GM21786 (cell line): ENCODE data around the gene FXYD2.

Source experiments
- ATAC-seq: cut with Tn5 transposase; IDR thresholded peaks from one replicate; pipeline ENCODE4 v1.9.1; 2021; ENCODE audit not compliant: unreplicated experiment

The FXYD2 gene

DNA sequence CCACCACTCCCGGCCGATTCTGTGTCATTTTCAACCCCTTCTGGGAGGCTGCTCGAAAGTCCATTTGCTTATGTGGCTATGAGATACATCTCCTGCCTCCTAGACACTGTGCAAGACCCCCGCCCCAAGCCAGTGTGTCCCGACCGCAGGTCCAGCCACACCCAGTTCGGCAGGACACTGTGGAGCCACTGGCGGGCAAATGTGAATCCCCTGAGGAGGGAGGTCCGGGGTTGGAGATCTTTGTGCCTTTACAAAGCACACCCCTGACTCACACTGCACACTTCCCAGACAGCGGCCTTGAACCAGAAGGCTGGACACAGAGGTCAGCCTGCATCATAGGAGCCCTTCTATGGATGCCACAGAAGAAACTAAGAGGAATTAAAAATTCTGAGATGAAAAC is 34.5 kb upstream of the FXYD2 start:
- no peak for ATAC-seq

DNA sequence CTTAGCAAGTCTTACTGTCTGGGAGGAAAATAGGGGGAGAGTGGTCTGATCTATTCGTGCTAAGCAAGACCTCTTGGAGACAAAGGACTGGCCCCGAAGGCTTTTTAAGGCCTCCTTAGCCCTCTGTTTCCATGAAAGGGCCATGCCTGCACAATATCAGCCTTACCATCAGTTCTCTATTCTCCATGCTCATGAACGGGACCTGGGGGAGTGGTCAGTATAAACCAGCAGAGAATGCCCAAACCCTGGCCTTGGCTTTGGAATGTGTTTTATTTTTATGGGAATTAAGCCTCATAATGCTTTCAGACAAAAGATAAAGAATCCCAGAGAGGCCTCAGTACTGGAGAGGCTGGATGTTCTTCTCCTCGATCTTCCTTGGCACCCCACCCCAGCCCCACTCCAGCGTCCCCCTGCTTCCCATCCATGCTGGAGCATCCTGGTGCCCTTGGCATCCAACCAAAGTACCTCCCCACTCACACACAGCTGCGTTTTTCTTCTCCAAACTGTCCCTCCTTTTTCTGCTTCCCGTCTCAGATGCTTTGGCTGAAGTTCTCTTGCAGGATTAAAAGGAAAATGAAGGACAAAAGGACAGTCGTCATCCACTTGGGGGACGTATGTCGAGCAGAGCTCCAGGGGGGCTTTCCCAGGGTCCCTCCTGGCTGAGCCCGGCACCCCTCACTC is 33.3 kb upstream of the FXYD2 start:
- no peak for ATAC-seq

DNA sequence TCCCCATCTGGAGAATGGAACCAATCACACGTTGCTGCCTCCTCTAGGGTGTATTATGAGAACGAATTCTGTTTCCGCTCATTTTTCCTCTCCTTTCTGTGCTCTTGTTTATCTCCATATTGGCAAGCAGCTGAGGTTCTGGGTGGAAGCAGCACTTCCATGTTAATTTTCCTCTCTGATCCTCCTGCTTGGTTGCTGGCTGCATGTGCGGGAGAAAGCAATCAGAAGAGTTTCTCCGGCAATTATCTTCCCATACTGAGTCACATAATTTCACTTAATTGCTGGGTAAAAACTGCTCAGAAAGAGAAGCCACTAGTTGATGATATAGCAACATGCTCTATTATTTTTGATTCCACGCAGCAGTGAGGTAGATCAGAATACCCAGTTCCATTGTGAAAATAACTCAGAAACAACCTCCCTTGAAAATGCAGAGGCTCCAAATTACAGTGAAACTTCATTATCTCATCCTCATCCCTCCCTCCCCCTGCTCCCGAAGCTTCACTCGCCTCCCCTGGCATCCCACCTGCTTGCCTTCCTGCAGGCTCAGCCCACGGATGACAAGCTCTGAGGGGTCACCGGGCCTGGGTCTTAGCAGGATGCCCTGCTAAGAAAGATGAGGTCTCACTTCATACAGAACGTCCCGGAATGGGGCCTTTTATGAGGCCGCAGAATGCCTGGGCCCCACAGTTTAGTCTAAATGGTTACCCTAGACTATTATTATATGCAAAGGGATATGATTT is 31.5 kb upstream of the FXYD2 start:
- no peak for ATAC-seq

DNA sequence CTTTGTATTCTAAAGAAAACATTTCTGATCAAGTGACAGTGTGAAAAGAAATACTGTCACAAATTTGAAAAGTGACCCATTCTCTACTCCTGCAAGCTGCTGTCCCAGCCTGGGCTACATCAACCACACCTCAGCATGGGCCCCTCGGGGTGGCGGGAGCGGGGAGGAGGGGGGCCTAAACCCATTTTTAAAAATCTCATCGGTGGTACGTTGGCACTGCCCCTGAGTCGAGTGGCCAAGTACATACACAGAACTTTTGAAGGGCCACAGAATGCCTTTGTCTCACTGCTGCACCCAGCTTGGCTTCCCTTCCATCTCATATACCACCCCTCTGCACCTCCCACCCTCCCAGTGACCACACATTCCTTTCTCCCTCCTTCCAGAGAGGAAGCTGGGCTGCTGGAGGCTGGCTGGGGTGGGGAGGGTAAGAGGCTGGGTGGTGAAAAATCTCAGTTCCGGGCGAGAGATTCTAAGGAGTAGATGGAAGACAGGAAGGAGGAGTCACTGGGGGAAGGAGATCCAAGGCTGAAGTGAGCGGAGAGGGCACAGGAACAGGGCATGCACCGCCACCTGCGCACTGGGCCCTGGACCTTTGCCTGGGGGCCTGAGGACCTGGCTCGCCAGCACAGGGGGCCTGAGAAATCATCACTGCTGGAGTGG is 30.8 kb upstream of the FXYD2 start:
- ATAC-seq = no peak

DNA sequence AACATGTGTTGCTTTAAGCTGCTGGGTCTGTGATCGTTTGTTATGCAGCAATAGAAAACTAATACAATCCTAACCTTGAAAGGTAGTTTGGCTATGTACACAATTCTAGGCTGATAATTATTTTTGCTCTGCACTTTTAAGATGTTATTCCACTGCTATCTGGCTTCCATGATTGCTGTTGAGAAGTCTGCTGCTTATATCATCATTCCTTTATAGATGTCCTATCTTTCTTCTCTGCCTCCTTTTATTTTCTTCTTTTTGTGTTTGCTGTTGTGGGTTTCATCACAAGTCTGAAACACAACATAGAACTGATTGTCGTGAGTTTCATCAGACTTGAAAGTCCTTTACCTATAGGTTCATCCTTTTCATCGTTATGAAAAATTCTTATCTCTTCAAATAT is 27.8 kb upstream of the FXYD2 start:
- ATAC-seq = no peak

DNA sequence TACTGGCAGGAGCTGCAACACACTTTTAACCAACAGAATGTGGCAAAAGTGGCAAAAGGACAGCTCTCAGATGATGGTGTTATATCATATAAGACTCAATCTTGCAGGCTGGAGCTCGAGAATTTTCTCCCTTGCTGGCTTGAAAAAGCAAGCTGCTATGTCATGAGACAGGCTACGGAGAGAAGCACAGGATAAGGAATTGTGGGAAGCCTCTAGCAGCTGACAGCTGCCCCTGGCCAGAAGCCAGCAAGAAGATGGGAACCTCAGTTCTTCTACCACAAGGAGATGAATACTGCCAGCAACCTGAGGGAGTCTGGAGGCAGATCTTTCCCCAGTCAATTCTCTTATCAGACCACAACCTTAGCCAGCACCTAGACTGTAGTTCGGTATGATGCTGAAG is 27.3 kb upstream of the FXYD2 start:
- no peak for ATAC-seq

DNA sequence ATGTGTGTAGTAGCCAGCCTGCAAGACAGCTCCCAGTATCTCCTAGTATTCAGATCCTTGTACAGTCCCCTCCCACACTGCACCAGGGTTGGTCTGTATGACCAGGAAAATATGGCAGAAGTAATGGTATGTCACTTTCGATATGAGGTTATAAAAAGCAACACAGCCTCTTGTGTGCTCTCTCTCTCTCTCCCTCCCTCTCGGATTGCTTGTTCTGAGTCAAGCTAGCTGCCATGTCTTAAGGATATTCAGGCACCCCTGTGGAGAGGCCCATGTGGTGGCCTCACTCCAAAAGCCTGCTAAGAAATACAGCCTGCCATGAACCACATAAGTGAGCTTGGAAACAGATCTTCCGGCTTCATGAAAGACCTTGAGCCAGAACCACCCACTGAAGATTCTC is 26.6 kb upstream of the FXYD2 start:
- no peak for ATAC-seq

DNA sequence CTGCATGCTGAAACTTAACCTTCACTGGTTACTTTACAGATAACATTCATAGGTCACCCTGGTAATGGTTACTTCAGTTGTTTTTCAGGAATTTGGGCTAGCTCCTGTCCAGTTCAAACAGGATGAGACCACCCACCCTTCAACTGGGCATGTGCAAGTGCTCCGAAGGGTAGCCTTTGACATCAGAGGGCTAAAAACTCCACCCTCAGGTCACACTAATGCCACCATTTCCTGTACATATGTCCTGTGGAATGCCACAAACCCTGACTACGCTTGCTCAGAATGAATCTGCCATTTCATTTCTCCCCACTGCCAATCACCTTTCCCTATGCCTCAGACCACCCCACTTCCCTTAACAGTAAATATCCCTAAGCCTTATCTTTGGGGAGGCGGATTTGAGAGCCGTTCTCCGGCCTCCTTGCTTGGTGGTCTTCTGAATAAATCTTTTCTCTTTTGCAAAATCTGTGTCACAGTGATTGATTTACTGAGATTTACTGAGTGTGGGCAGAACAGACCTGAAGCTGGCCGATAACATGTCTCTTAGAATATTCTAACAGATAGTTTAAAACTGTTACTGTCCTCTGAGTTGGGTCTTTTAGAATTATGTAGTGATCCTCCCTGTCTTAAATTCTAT is 25.4 kb upstream of the FXYD2 start:
- no peak for ATAC-seq

DNA sequence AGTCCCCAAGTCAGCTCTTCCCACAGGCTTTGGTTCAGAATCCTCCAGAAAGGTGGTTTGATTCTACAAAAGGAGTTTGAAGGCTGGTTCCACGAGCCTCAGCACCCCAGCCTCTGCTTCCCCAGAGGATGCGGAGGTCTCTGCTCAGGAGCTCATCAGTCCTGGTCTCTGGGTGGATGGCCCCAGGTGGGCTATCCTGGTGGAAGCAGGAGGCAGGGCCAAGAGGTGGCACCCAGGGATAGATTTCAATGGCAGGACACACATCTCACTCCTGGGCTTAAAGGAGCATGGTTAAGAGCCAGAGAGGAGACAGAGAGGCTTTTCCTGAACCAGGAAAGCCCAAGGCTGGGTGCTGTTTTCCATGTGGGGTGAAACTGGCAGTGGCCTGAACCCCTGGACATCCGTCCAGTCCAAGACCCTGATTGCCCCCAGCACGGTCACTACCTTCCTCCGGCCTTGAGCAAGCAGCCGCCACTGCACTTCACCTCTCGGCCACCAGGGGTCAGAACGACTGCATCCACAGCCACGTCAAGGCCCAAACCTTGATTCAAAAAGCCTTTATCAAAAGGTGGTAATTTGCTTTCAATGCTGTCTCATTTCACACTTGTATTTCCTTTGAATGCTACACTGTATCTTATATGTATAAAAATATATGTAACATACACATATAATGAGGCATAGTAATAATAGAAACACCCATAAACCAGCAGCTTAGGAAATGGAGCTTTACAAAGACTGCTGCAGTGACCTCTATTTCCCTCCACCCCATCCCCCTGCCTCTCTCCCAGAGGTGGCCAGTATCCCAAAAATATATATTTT is 19.3 kb upstream of the FXYD2 start:
- ATAC-seq = no peak

DNA sequence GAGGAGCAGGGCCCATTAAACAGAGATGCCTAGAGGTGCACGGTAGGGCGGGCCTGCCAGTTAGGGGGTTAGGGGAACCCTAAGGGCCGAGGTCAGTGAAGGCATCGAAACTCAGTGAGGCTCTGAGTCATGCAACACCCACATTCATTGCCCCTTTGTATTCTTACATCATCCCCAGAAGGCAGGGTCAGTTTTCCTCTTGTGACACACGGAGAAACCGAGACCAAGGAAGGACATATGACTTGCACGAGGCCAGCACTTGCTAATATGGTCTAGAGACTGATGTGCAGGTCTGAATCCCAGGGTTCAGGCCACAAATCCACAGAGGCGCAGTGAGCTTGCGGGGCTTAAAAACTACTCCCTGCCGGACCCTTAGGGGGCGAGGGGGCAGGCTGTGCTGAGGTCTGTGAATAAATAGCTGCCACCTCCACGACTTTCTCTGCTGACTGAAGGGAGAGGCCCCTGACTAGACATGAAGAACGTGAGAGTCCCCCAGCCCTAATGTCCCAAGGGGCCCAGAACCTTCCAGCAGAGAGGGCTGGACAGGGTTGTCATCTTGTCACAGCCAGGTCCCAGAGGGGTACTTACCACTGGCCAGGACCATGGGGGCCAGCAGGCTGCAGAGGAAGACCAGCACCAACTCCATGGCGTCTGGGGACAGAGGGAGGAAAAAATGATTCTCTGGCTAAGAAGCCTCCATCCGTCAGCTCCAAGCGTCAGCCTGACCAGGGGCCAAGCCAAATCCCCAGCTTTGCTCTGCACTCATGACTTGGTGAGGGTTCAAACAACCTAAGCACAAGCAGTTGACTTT is 17.8 kb upstream of the FXYD2 start:
- no peak for ATAC-seq

DNA sequence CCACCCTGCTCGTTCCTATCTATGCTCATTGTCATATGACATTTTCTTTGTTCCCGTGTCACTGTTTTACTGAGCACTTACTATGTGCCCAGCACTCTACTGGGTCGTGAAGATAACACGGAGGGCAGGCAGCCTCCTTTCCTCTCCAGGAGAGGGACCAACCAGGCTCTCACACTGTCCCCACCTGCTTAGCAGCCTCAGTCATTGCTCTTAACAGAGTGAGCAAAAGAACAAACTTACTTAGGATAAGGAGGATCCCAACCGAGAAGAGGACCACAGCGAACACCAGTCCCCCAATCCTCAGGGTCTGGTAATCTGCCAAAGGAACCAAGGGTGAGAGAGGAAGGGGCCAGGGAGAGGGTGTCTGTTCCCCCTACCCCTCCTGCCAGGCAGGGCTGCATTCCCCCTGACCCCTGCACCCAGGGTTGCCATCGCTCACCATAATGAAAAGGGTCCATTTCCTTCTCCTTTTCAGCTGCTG is 17.0 kb upstream of the FXYD2 start:
- no peak for ATAC-seq

DNA sequence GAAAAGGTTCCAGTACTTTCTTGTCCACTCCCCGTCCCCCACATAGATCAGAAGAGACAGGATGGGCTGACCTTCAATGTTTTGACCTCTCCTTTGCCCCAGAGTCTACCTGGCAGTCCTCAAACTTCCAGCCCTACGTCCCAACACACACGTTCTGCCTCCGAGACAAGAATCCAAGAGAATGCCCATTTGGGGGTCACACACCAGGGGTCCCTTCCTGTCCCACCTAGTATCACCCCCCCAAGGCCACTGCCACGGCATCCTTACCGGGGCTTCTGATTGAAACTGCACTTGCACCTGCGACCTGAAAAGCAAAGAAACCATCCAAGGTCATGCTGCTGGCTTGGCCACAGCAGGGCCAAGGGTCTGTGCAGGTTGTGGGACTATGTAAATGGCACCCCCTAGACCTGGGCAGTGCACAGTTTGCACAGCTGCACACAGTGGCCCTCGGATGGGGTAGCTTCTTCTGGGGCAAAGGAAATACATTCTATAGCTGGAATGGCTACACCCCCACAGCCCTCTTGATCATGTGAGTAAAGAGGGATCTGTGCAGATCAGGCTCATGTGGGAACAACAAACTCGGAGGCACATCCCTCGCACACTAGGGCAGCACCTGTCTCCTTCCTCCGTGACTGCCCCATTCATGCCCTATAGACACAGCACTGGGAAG is 16.5 kb upstream of the FXYD2 start:
- ATAC-seq = no peak

DNA sequence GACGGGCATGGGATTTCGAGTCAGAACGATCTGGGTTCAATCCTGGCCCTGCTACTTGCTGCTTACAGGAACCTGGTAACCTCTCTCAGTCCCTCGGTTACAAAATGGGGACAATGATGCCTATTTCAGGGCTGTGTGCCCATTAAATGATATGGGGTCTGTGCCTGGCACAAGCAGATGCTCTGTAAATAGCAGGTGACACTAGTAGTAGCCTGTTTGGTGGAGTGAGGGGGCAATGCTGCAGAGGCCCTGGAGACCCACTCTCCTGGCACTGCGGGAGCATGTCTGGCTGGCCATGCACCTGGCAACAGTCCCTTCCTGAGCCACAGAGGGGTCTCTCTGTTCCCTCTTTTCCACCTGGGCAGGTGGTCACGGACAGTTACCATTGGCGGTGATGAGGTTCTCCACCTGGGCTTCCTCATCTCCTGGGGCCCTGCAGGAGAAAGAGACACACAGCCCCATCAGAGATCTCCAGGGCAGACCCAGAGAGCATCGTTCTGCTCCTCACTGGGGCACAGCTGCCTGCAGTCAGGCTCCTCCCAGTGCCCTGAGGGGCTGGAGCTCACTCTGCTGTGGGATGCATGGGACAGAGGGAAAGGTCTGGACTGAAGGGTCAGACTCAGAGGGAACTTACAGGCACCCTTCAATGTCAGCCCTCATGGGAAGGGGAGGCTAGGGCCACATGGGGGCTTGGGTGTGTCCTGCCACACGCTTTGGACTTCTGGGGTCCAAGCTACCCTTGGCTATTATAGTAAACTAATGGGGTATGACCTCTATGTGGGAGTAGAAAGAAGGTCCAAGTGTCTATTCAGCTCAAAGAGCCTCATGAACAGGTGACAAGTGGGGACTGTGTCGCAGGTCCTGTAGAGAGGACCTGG is 15.6 kb upstream of the FXYD2 start:
- ATAC-seq = no peak

DNA sequence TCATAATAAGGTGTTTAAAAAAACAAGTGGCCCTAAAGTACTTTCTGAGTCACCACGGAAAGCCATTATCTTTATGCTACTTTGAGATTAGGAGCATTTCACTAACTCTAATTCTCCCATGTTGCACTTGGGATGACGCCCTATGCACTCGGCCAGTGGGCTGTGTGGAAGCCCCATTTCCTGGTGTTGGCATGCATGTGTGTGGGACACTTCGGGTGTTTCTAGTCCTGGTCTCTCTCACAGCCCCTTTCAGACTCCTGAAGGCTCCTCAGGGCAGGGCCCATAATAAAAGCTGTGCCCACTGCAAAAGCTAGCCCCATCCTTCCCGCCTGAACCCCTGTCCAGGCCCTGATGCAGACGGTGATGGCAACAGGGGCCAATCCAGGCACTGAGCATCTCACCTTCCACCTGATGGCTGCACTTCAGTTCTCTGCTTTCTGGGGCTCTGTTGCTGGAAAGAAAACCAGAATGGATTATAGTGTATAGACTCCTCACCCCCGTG is 14.9 kb upstream of the FXYD2 start:
- ATAC-seq = no peak

DNA sequence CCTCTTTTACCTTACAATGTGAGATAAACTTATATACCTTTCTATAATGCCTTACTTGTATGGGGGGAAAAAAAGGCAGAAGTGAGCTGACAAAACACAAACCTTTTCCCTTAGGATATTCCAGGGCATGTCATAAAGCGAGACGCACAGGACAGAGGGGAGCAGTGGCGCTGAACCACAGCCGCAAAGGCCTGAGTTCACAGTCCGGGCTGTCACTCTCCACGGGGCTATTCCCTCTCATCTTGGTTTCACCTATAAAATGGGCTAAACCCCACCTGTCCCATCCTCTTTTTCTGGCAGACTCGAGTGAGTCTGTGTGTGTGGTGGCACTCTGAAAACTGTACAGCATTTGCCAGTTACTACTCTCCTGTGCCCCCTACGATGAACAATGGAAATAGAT is 14.4 kb upstream of the FXYD2 start:
- ATAC-seq = no peak

DNA sequence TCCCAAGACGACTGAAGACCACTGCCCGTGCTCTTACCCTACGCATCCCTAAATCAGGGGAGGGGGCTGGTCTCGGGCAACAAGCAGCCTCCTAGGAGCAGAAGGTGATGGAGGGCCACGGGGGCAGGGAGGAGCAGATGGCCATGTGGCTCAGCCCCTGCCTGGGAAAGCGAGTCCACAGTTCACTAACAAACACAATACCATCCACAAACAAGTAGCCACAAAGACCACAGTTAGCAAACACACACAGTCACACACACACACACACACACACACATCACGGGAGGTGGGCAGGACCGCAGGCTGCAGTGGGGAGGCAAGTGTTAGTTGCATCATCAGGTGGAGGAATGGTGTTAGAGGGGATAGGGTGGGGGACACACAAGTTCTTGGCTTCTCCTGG is 13.2 kb upstream of the FXYD2 start:
- ATAC-seq = no peak

DNA sequence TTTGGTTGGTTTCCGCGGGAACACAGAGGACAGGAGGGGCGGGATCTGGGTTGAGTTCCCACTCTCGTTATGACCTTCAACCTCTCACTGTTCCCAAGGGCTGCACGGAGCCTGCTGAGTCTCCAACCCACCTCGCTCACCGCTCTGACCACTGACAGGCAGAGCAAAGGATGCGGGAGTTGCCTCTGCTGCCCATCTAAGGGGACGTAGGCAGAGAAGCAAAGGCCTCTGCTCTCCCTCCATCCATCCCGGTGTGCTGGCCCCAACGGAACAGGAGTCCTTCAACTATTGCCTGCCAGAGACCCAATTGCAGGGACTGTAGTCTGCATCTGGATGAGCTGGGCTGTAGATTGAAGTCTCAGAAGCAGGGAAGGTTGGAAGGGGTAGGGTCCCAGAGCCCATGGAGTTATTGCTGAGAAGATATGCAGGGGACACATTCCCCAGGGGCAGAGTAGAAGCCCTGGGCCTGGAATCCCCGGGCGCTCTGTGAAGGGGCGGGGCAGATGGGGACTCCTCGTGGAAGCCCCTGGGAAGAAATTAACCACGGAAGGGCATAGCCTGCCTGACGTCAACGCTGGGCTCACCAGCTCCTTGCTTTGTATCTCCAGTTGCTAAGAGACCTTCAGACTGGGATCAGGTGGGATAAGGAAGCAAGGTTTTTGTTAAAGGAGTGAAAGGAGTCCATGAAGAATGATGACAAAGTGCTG is 12.7 kb upstream of the FXYD2 start:
- ATAC-seq = no peak
